ENCODE data around the gene TAS2R60. TPM values are rescaled to one million over a fixed set of nuclear protein-coding genes. Genes with fewer than 3 reads are reported as not detected.

TAS2R60 gene
- total and polyA plus RNA-seq, 9 of the 15 experiments (the other 6 are each of a cell fraction or from before 2014, with no cell fraction given): 0.08 TPM; not detected in 8

- TF ChIP-seq, protein P1, sequence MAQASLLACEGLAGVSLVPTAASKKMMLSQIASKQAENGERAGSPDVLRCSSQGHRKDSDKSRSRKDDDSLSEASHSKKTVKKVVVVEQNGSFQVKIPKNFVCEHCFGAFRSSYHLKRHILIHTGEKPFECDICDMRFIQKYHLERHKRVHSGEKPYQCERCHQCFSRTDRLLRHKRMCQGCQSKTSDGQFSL (CRISPR knock-in tag; IDR thresholded peaks at IDR 0.05): no peak
- TF ChIP-seq, protein P1 (tag; IDR thresholded peaks at IDR 0.05): no peak
- TF ChIP-seq, protein P2, sequence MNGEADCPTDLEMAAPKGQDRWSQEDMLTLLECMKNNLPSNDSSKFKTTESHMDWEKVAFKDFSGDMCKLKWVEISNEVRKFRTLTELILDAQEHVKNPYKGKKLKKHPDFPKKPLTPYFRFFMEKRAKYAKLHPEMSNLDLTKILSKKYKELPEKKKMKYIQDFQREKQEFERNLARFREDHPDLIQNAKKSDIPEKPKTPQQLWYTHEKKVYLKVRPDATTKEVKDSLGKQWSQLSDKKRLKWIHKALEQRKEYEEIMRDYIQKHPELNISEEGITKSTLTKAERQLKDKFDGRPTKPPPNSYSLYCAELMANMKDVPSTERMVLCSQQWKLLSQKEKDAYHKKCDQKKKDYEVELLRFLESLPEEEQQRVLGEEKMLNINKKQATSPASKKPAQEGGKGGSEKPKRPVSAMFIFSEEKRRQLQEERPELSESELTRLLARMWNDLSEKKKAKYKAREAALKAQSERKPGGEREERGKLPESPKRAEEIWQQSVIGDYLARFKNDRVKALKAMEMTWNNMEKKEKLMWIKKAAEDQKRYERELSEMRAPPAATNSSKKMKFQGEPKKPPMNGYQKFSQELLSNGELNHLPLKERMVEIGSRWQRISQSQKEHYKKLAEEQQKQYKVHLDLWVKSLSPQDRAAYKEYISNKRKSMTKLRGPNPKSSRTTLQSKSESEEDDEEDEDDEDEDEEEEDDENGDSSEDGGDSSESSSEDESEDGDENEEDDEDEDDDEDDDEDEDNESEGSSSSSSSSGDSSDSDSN (IDR thresholded peaks at IDR 0.05; ENCODE audit: borderline replicate concordance in 1 of 2, low read depth in 2 of 2, low read length in 2 of 2): no peak
- TF ChIP-seq JUND (IDR thresholded peaks at IDR 0.05; ENCODE audit: borderline replicate concordance, low read depth, low read length) (peak; percentile 99), JUND (tag; IDR thresholded peaks at IDR 0.05; ENCODE audit: borderline replicate concordance, low read depth, low read length) (peak; percentile 98), ERF (CRISPR knock-in tag; IDR thresholded peaks at IDR 0.05) (no peak), TEAD1 (CRISPR knock-in tag; IDR thresholded peaks at IDR 0.05) (peak in 1 of 2 experiments; percentile 22; a peak in 1 of 4 replicates), STAT5A (IDR thresholded peaks at IDR 0.05; ENCODE audit: borderline replicate concordance, low read length) (no peak), PML (IDR thresholded peaks at IDR 0.05; ENCODE audit: low read length) (no peak), NEUROD1 (IDR thresholded peaks at IDR 0.05; ENCODE audit: borderline replicate concordance, low read depth, low read length, partially characterized antibody) (peak; percentile 71), HNRNPL (IDR thresholded peaks at IDR 0.05; ENCODE audit: low read depth, low read length) (no peak), LEF1 (IDR thresholded peaks at IDR 0.05) (peak; percentile 28; the same call in 1 of the 2 replicates), ZBTB8A (IDR thresholded peaks at IDR 0.05; ENCODE audit: partially characterized antibody) (no peak), MCM3 (IDR thresholded peaks at IDR 0.05) (no peak), ELK3 (CRISPR knock-in tag; IDR thresholded peaks at IDR 0.05) (no peak), ZNF699 (CRISPR knock-in tag; IDR thresholded peaks at IDR 0.05; ENCODE audit: insufficient replicate concordance) (no peak), PBX2 (CRISPR knock-in tag; IDR thresholded peaks at IDR 0.05; ENCODE audit: low read depth) (no peak), PBX2 (tag; conservative IDR thresholded peaks at IDR 0.05; ENCODE audit: low read depth) (peak; percentile 80), MTA2 (IDR thresholded peaks at IDR 0.05; ENCODE audit: low read depth) (peak; percentile 56), ZNF778 (CRISPR knock-in tag; IDR thresholded peaks at IDR 0.05) (no peak), POLR3A (IDR thresholded peaks at IDR 0.05; ENCODE audit: borderline replicate concordance, extremely low read depth, insufficient read depth, insufficient read length) (no peak)
Observed at GRCh38 chr7:143492043-143492471, 48.8 kb downstream of the TAS2R60 start (continued).
